ENCODE measurements around the gene IL1A. TPM values are rescaled to one million over a fixed set of nuclear protein-coding genes. Genes with fewer than 3 reads are reported as not detected.

IL1A gene
- total RNA-seq, 3 donors from 2014 or later, result 0.44 TPM; not detected in 2

GRCh38 chr2:112774536-112775285, 9.6 kb downstream of the IL1A start:
- no peaks in the 10 kb centered on the region for H3K9me3 ChIP-seq
- TF ChIP-seq POLR2AphosphoS5 (IDR thresholded peaks at IDR 0.05) (no peak), POLR2A (IDR thresholded peaks at IDR 0.05) (no peak), CTCF (IDR thresholded peaks at IDR 0.05) (no peak)
- H3K36me3 ChIP-seq, result no peaks in the 10 kb centered on the region
- H3K4me3 ChIP-seq, result no peak overlapping the region
- no peak for DNase-seq (ENCODE audit: low spot score in 2 of 2)
- no peaks in the 10 kb centered on the region for H3K4me1 ChIP-seq
- H3K27me3 ChIP-seq, result no peaks in the 10 kb centered on the region
- H3K27ac ChIP-seq, result no peak overlapping the region
- intact Hi-C loops (cut with DNase I; ENCODE audit: low total_unique reads), result no loop called here

- H3K36me3 ChIP-seq, result no peaks in the 10 kb centered on the region
- H3K4me3 ChIP-seq, result no peak overlapping the region
- no peaks in the 10 kb centered on the region for H3K4me1 ChIP-seq
- H3K27ac ChIP-seq, result no peak overlapping the region
- no peaks in the 10 kb centered on the region for H3K27me3 ChIP-seq
- intact Hi-C loops (cut with DNase I; ENCODE audit: low total_unique reads), result no loop called here
- H3K9me3 ChIP-seq, result no peaks in the 10 kb centered on the region
- DNase-seq (ENCODE audit: low spot score in 2 of 2), result no peak
- TF ChIP-seq CTCF (IDR thresholded peaks at IDR 0.05), result no peak
- TF ChIP-seq POLR2A (IDR thresholded peaks at IDR 0.05), result no peak
- no peak for TF ChIP-seq POLR2AphosphoS5 (IDR thresholded peaks at IDR 0.05)
Measured at GRCh38 chr2:112773556-112773955, 10.7 kb downstream of the IL1A start.

GRCh38 chr2:112772911-112773475, 11.3 kb downstream of the IL1A start:
- DNase-seq (ENCODE audit: low spot score in 2 of 2), result no peak
- intact Hi-C loops (cut with DNase I; ENCODE audit: low total_unique reads), result no loop called here
- H3K36me3 ChIP-seq, result no peaks in the 10 kb centered on the region
- H3K4me3 ChIP-seq, result no peak overlapping the region
- no peaks in the 10 kb centered on the region for H3K9me3 ChIP-seq
- H3K27me3 ChIP-seq, result no peaks in the 10 kb centered on the region
- no peak overlapping the region for H3K27ac ChIP-seq
- TF ChIP-seq POLR2A (IDR thresholded peaks at IDR 0.05), result no peak
- TF ChIP-seq POLR2AphosphoS5 (IDR thresholded peaks at IDR 0.05), result no peak
- TF ChIP-seq CTCF (IDR thresholded peaks at IDR 0.05), result no peak
- no peaks in the 10 kb centered on the region for H3K4me1 ChIP-seq

- H3K27me3 ChIP-seq, result no peaks in the 10 kb centered on the region
- no peaks in the 10 kb centered on the region for H3K4me1 ChIP-seq
- no peaks in the 10 kb centered on the region for H3K36me3 ChIP-seq
- no peaks in the 10 kb centered on the region for H3K9me3 ChIP-seq
- TF ChIP-seq CTCF (IDR thresholded peaks at IDR 0.05) (no peak), POLR2A (IDR thresholded peaks at IDR 0.05) (no peak), POLR2AphosphoS5 (IDR thresholded peaks at IDR 0.05) (no peak)
- intact Hi-C loops (cut with DNase I; ENCODE audit: low total_unique reads), result no loop called here
- no peak overlapping the region for H3K27ac ChIP-seq
- no peak overlapping the region for H3K4me3 ChIP-seq
- no peak for DNase-seq (ENCODE audit: low spot score in 2 of 2)
Measured at GRCh38 chr2:112772322-112772721, 12.0 kb downstream of the IL1A start.

GRCh38 chr2:112768432-112768831, 15.9 kb downstream of the IL1A start:
- no peaks in the 10 kb centered on the region for H3K4me1 ChIP-seq
- DNase-seq (ENCODE audit: low spot score in 2 of 2), result no peak
- H3K4me3 ChIP-seq, result no peak overlapping the region
- intact Hi-C loops (cut with DNase I; ENCODE audit: low total_unique reads), result no loop called here
- no peak for TF ChIP-seq POLR2AphosphoS5 (IDR thresholded peaks at IDR 0.05)
- no peak for TF ChIP-seq POLR2A (IDR thresholded peaks at IDR 0.05)
- no peak for TF ChIP-seq CTCF (IDR thresholded peaks at IDR 0.05)
- no peaks in the 10 kb centered on the region for H3K36me3 ChIP-seq
- H3K27me3 ChIP-seq, result no peaks in the 10 kb centered on the region
- no peaks in the 10 kb centered on the region for H3K9me3 ChIP-seq
- no peak overlapping the region for H3K27ac ChIP-seq
